HL-60 (cell line): ENCODE results near the gene WDR59.

Experiments used
- DNase-seq, 2 experiments: peaks; one replicate each; pipeline ENCODE4 v3.0.0-alpha.2; 2010 to 2020; ENCODE audit warnings: low read depth in 1 of 2, low spot score in 1 of 2
- H3K27ac ChIP-seq: fragments of 250-450 bp; sonication (Bioruptor Pico); replicated peaks from 2 replicates; pipeline ENCODE4 v1.5.1; 2020; ENCODE audit warnings: mild to moderate bottlenecking, moderate library complexity
- H3K27me3 ChIP-seq: fragments of 250-450 bp; sonication (Bioruptor Pico); 2 replicates; pipeline ENCODE4 v1.5.1; 2021; ENCODE audit warnings: mild to moderate bottlenecking, moderate library complexity; ENCODE audit not compliant: insufficient read depth, poor library complexity, severe bottlenecking
- H3K4me3 ChIP-seq: replicated peaks from 2 replicates; pipeline ENCODE4 v1.5.1; 2011; ENCODE audit warnings: mild to moderate bottlenecking, control low read depth, low read length; ENCODE audit not compliant: insufficient read depth
- GABPA ChIP-seq: IDR thresholded peaks from 2 replicates; pipeline ENCODE4 v1.6.1; 2012; ENCODE audit warnings: low read depth
- POLR2AphosphoS5 ChIP-seq: IDR thresholded peaks from 2 replicates; pipeline ENCODE4 v1.6.1; 2012; ENCODE audit warnings: low read depth
- SPI1 ChIP-seq: IDR thresholded peaks from 2 replicates; pipeline ENCODE4 v1.6.1; 2012; ENCODE audit warnings: low read depth, mild to moderate bottlenecking, borderline replicate concordance
- TF ChIP-seq, protein P1 (sequence below): IDR thresholded peaks from 2 replicates; pipeline ENCODE4 v1.6.1; 2012; ENCODE audit warnings: low read depth; ENCODE audit not compliant: insufficient replicate concordance
- TF ChIP-seq, protein P2 (sequence below): IDR thresholded peaks from one replicate; pipeline ENCODE4 v1.5.1; 2011; ENCODE audit warnings: low read length, control low read depth, inconsistent platforms; ENCODE audit not compliant: insufficient read depth

The WDR59 gene

DNA sequence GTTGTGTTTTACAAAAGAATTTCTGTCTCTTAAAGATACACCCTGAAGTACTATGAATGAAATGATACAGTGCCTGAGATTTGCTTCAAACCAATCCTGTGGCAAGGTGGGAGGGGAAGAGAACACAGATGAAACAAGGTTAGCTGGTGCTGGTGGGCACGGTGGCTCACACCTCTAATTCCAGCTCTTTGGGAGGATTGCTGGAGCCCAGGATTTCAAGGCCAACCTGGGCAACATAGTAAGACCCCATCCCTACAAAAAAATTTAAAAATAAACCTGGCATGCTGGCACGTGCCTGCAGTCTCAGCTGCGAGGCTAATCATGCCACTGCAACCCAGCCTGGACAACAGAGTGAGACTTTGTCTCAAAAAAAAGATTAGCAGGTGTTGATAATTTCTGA is 143.0 kb downstream of the WDR59 start:
- TF ChIP-seq GABPA (no peak), SPI1 (no peak), POLR2AphosphoS5 (no peak)
- TF ChIP-seq, protein P1, sequence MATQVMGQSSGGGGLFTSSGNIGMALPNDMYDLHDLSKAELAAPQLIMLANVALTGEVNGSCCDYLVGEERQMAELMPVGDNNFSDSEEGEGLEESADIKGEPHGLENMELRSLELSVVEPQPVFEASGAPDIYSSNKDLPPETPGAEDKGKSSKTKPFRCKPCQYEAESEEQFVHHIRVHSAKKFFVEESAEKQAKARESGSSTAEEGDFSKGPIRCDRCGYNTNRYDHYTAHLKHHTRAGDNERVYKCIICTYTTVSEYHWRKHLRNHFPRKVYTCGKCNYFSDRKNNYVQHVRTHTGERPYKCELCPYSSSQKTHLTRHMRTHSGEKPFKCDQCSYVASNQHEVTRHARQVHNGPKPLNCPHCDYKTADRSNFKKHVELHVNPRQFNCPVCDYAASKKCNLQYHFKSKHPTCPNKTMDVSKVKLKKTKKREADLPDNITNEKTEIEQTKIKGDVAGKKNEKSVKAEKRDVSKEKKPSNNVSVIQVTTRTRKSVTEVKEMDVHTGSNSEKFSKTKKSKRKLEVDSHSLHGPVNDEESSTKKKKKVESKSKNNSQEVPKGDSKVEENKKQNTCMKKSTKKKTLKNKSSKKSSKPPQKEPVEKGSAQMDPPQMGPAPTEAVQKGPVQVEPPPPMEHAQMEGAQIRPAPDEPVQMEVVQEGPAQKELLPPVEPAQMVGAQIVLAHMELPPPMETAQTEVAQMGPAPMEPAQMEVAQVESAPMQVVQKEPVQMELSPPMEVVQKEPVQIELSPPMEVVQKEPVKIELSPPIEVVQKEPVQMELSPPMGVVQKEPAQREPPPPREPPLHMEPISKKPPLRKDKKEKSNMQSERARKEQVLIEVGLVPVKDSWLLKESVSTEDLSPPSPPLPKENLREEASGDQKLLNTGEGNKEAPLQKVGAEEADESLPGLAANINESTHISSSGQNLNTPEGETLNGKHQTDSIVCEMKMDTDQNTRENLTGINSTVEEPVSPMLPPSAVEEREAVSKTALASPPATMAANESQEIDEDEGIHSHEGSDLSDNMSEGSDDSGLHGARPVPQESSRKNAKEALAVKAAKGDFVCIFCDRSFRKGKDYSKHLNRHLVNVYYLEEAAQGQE = no peak
- TF ChIP-seq, protein P2, sequence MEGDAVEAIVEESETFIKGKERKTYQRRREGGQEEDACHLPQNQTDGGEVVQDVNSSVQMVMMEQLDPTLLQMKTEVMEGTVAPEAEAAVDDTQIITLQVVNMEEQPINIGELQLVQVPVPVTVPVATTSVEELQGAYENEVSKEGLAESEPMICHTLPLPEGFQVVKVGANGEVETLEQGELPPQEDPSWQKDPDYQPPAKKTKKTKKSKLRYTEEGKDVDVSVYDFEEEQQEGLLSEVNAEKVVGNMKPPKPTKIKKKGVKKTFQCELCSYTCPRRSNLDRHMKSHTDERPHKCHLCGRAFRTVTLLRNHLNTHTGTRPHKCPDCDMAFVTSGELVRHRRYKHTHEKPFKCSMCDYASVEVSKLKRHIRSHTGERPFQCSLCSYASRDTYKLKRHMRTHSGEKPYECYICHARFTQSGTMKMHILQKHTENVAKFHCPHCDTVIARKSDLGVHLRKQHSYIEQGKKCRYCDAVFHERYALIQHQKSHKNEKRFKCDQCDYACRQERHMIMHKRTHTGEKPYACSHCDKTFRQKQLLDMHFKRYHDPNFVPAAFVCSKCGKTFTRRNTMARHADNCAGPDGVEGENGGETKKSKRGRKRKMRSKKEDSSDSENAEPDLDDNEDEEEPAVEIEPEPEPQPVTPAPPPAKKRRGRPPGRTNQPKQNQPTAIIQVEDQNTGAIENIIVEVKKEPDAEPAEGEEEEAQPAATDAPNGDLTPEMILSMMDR = no peak
- Histone ChIP-seq H3K27ac (no peak overlapping the region), H3K4me3 (no peak overlapping the region), H3K27me3 (no peaks in the 10 kb centered on the region)
- DNase-seq = no peak

GRCh38 chr16:74841469-74841868 is 143.5 kb downstream of the WDR59 start:
- DNase-seq = no peak

DNA sequence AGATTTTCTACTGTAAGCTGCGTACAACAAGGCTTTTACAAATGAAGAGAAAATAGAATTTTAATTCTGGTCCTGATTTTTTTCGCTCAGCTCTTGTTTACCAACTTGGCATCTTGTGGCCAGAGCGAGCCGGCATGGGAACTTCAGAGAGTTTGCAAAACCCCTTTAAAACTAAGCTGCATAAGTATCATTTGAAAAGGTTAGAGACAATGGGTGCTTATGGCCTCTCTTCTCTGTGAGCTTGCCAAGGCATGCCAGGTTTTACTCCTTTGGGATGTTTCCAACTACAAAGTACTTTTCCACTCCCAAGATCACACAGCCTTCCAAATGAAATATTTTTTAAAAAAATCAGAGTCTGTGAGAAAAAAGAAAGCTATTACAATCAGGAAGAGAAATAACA is 147.9 kb downstream of the WDR59 start:
- no peak for DNase-seq

More at GRCh38 chr16:74841469-74841868, 143.5 kb downstream of the WDR59 start:
- TF ChIP-seq POLR2AphosphoS5 (no peak), SPI1 (no peak), GABPA (no peak)
- TF ChIP-seq, protein P1 = no peak
- TF ChIP-seq, protein P2 = no peak
- Histone ChIP-seq H3K4me3 (no peak overlapping the region), H3K27ac (no peak overlapping the region), H3K27me3 (no peaks in the 10 kb centered on the region)

GRCh38 chr16:74836111-74836671 is 148.7 kb downstream of the WDR59 start:
- Histone ChIP-seq H3K27me3 (no peaks in the 10 kb centered on the region), H3K4me3 (no peak overlapping the region), H3K27ac (no peak overlapping the region)
- TF ChIP-seq SPI1 (no peak), POLR2AphosphoS5 (no peak), GABPA (no peak)
- TF ChIP-seq, protein P1 = no peak
- TF ChIP-seq, protein P2 = no peak
- DNase-seq = no peak

More for the DNA sequence above, 147.9 kb downstream of the WDR59 start:
- TF ChIP-seq GABPA = no peak
- no peak for TF ChIP-seq SPI1
- H3K27me3 ChIP-seq = no peaks in the 10 kb centered on the region
- H3K27ac ChIP-seq = no peak overlapping the region
- no peak overlapping the region for H3K4me3 ChIP-seq
